Measurements from ENCODE around the gene METTL3.

The METTL3 gene

GRCh38 chr14:21496453-21496852 is 14.7 kb downstream of the METTL3 start:
- in situ Hi-C loops (cut with MboI; ENCODE audit: low pct_unique_long_range_greater_than_20kb, low sequenced_read_pairs) = no loop called here
- DNase-seq = no peak

GRCh38 chr14:21494902-21495762 is 16.0 kb downstream of the METTL3 start:
- in situ Hi-C loops (cut with MboI; ENCODE audit: low pct_unique_long_range_greater_than_20kb, low sequenced_read_pairs) = no loop called here
- no peak for DNase-seq

DNA sequence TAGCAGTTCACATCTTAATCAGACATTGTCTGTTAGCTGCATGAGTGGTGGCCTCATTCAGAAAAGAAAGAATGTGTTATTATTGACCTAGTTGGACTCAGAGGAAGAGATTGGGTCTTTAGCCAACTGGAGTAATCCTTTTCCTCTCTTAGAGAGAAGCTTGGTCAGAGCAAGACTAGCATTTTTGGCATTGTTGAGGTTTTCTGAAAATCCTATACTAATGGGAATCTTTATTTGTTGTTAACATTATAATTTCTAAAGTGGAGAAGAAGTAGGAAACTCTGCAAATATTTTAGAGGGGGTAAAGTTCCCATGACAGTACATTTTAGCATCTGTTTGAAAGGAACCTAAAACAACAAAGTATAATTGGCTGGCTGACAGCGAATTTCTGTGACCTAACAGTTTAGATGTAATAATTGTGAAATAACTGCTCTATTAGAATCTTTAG is 24.5 kb downstream of the METTL3 start:
- in situ Hi-C loops (cut with MboI; ENCODE audit: low pct_unique_long_range_greater_than_20kb, low sequenced_read_pairs) = no loop called here
- no peak for DNase-seq

- in situ Hi-C loops (cut with MboI; ENCODE audit: low pct_unique_long_range_greater_than_20kb, low sequenced_read_pairs) = no loop called here
- DNase-seq = peak; percentile 99
Measured at GRCh38 chr14:21476925-21477681, 34.0 kb downstream of the METTL3 start, which contains the start of the genes RAB2B and TOX4. Gene RAB2B, minus strand, starts transcription at chr14:21476959. Its CDS starts 87 bp downstream, at chr14:21476872. Gene TOX4, plus strand, starts transcription at chr14:21477195. Its CDS starts 84 bp downstream, at chr14:21477279.

DNA sequence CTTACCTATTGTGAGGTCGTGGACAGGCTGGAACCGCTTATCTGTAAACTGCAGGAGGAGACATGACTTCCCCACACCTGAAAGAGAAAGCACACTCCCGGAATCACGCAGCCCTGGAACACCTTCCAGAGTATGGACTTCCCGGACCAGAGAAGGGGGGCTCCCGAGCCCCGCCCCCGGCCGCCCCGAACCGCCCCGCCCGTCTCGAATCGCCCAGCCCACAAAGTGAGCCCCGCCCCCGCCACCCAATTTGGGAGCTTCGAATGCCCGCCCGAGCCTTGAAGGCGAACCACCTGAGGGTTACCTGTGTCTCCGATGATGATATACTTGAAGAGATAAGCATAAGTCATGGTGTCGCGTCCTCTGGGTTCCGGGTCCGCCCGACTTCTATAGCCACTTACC is 34.6 kb downstream of the METTL3 start:
- DNase-seq = no peak

GRCh38 chr14:21475767-21476522 is 35.2 kb downstream of the METTL3 start:
- DNase-seq = no peak
- in situ Hi-C loops (cut with MboI; ENCODE audit: low pct_unique_long_range_greater_than_20kb, low sequenced_read_pairs) = no loop called here

More for the DNA sequence above, 34.6 kb downstream of the METTL3 start:
- in situ Hi-C loops (cut with MboI; ENCODE audit: low pct_unique_long_range_greater_than_20kb, low sequenced_read_pairs) = no loop called here

GRCh38 chr14:21467616-21468015 is 43.5 kb downstream of the METTL3 start:
- in situ Hi-C loops (cut with MboI; ENCODE audit: low pct_unique_long_range_greater_than_20kb, low sequenced_read_pairs) = no loop called here
- no peak for DNase-seq

- in situ Hi-C loops (cut with MboI; ENCODE audit: low pct_unique_long_range_greater_than_20kb, low sequenced_read_pairs) = no loop called here
Measured at GRCh38 chr14:21455912-21456667, 55.0 kb downstream of the METTL3 start, which contains the start of gene CHD8. Gene CHD8, minus strand, starts transcription at chr14:21456123. Its CDS starts 24,480 bp downstream, at chr14:21431643.

GRCh38 chr14:21455592-21455911 is 55.6 kb downstream of the METTL3 start:
- DNase-seq = no peak
- in situ Hi-C loops (cut with MboI; ENCODE audit: low pct_unique_long_range_greater_than_20kb, low sequenced_read_pairs) = no loop called here

More at GRCh38 chr14:21455912-21456667, 55.0 kb downstream of the METTL3 start, which contains the start of gene CHD8:
- peak; percentile 100 for DNase-seq

GRCh38 chr14:21454843-21455544 is 56.1 kb downstream of the METTL3 start:
- DNase-seq = no peak
- in situ Hi-C loops (cut with MboI; ENCODE audit: low pct_unique_long_range_greater_than_20kb, low sequenced_read_pairs) = no loop called here

GRCh38 chr14:21449899-21450216 is 61.3 kb downstream of the METTL3 start:
- in situ Hi-C loops (cut with MboI; ENCODE audit: low pct_unique_long_range_greater_than_20kb, low sequenced_read_pairs) = no loop called here
- no peak for DNase-seq
